SK-MEL-5 (cell line): Measurements from ENCODE around the gene TBXAS1. TPM values are rescaled to one million over a fixed set of nuclear protein-coding genes. Genes with fewer than 3 reads are reported as not detected.
A peak's percentile ranks its signal among the peaks of the same experiment; 100 is the strongest.
"Not testable (repeated sequence)": the region's sequence is repeated elsewhere in the genome, so short reads cannot be mapped to it uniquely, and the experiment has no call there.

Experiments
- DNase-seq: peaks from one replicate; pipeline ENCODE4 v3.0.0-alpha.2; 2016; ENCODE audit warnings: low read depth, low spot score
- in situ Hi-C: cut with HindIII; loops from 2 replicates; pipeline ENCODE4 v1.10.0; 2016; ENCODE audit warnings: low sequenced_read_pairs, high pct_unique_total_duplicates, low pct_unique_long_range_greater_than_20kb
- total RNA-seq: library from RNA; depleted of rRNA; stranded (reverse); fragments of >200 nt; shearing (Covaris generic); gene quantifications from 2 replicates; pipeline ENCODE4 v1.2.3, GENCODE V29; 2014

The TBXAS1 gene
- total RNA-seq, 1 experiment from 2014 or later: 3.4 TPM

DNA sequence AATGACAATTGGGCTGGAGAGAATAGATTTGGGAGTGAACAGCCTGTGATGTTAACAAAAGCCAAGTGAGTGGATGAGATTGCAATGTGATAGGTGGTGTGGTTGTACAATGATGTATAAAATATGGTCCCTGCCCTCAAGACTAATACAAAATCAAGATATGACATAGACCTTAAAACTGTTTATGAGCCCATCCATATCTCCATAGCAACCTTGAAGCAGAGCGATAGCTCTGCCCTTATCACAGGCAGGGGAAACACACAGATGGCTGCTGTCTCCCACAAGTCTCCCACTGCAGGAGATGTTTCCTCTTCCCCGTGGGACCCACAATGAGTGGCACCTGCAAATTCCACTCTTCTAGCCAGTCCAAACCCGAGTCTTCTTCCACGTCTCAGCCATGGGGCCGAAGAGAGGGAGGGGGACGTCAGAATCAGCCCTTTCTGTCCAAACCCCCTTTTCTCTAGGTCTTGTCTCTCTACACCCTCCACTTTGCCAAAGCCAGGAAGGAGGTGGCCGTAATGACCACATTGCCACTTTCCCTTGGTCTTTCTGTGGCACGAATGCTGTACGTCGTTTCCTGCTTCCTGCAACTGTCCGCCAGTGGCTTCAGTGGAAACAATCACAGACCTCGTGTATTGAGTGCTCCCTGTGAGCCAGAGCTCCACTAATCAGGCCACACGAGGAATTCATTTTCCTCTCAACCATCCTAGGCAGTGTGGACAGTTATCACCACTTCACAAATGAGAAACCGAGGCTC lies 7.5 kb upstream of the TBXAS1 start:
- in situ Hi-C loops: no loop called here
- no peak for DNase-seq

GRCh38 chr7:139822855-139823254 lies 6.2 kb upstream of the TBXAS1 start:
- DNase-seq: no peak
- in situ Hi-C loops: no loop called here

- no peak for DNase-seq
- in situ Hi-C loops: no loop called here
Measured at GRCh38 chr7:139823959-139824521, 5.0 kb upstream of the TBXAS1 start.

- in situ Hi-C loops: no loop called here
- no peak for DNase-seq
Measured at GRCh38 chr7:139825666-139826290, 3.3 kb upstream of the TBXAS1 start.

DNA sequence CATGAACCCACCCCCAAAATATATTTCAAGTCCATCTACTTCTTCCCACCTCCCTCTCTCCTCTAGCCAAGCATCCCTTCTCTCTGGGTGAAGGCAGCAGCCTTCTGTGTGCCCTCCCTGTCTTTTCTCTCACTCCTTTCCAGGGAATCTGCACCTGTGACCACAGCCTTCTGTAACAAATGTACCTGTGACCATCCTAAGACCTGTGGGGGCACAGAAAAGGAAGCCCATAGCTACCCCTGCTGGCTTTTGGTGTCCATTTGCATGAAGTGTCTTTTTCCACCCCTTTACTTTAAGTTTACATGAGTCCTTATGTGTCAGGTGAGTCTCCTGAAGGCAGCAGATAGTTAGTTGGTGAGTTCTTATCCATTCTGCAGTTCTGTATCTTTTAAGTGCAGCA lies 2.0 kb upstream of the TBXAS1 start:
- in situ Hi-C loops: no loop called here
- peak; percentile 40 for DNase-seq

DNA sequence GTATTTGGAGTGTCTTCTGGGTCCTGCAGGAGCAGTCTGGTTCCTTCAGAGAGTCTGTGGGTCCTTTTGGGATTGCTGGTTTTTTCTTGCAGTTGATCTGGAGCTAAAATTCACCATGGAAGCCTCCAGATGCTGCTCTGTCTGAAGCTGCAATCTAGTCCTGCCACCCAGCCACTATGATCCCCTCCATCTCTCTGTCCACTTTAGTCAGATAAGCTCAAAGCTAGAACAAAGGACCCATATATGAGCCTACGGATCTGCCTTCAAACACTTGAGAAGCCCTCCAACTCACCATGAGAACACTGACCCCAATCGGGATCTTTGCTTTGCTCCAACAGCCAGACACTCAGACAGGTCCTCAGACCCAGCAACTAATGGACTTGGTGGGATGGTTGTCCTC lies 618 bp upstream of the TBXAS1 start:
- no peak for DNase-seq
- in situ Hi-C loops: no loop called here

DNA sequence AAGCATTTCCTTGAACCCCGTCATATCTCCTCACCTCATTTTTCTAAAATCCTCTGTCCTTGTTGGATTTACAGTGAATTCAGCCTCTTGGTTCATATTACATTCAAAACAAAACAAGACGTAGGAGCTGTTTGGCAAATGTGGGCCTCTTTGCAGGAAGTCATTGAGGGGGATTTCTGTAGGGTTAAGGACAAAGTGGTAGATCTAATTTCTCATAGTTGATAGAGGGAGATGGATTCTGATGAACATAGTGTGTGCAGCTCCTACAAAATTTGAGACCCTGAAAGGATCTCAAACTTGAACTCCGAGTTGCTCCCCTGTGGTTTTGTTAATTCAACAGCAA lies 682 bp downstream of the TBXAS1 start:
- in situ Hi-C loops: no loop called here
- no peak for DNase-seq

- in situ Hi-C loops: no loop called here
- DNase-seq: no peak
Measured at GRCh38 chr7:139830292-139830691, 1.2 kb downstream of the TBXAS1 start.

DNA sequence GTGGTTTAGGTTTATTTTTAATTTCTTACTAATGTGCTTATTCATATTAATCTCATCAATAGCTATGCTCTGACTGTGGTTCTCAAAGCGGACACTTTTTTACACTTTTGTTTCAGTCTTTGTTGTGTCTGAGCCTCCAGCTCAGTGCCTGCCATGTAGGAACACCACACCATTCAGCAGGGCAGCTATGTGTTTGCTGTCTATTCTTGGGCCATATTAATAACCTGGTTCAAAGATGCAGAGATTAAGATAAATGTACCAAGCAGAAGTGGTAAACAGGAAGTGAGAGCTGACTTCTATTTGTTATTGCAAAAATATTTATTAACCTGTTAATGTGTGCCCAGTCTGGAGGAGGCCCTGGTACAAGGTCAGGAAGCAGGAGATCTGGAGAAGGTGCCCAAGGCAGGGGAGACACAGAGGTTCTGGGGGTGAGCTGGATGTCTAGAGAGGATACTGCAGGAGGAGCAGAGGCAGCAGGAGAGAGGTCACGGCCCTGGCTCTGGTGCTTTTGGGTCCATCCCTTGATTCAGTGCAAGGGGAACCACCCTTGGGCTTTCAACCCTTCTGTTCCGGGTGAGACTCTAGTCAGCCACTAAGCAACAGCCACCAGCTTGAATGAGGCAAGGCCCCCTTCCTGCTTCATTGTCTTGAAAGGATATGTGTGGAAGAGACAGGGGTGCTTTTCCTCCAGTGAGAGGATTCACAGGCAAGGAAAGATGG lies 1.9 kb downstream of the TBXAS1 start:
- DNase-seq: no peak
- in situ Hi-C loops: no loop called here

DNA sequence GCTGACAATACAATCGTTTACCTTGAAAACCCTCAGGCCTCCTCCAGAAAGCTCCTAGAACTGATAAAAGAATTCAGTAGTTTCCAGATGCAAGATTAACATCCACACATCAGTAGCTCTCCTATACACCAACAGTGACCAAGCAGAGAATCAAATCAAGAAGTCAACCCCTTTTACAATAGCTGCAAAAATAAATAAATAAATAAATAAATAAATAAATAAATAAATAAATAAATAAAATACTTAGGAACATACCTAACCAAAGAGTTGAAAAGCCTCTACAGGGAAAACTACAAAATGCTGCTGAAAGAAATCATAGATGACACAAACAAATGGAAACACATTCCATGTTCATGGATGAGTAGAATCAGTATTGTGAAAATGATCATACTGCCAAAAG lies 6.8 kb downstream of the TBXAS1 start:
- in situ Hi-C loops, DNase-seq: not testable (repeated sequence)

DNA sequence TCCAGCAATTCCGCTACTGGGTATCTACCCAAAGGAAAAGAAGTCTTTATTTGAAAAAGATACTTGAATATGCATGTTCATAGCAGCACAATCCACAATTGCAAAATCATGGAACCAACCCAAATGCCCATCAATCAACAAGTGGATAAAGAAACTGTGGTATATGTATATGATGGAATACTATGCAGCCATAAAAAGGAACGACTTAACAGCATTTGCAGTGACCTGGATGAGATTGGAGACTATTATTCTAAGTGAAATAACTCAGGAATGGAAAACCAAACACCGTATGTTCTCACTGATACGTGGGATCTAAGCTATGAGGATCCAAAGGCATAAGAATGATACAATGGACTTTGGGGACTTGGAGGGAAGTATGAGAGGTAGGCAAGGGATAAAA lies 8.2 kb downstream of the TBXAS1 start:
- DNase-seq, in situ Hi-C loops: not testable (repeated sequence)

- in situ Hi-C loops: no loop called here
Measured at GRCh38 chr7:139838276-139838675, 9.2 kb downstream of the TBXAS1 start.

DNA sequence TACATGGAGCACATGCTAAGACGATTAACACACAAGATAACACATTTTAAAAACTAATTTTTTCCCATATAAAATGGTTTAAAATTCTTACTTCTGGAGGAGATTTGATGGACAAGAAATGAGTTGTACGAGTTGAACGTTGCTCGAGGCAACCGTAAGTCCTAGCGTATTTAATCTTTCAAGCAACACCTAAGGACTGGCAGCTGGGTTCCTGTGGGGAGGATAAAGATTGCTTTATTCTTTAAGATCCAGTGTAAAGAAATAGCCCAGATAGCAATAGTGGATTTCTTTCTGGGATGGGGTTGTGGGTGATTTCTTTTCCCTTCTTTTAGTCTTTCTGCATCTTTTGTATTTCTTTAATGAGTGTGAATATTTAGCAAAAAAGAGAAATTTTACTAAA lies 9.8 kb downstream of the TBXAS1 start:
- in situ Hi-C loops: no loop called here
- DNase-seq: no peak

More at GRCh38 chr7:139838276-139838675, 9.2 kb downstream of the TBXAS1 start:
- peak; percentile 43 for DNase-seq

GRCh38 chr7:139840776-139841175 lies 11.7 kb downstream of the TBXAS1 start:
- no peak for DNase-seq
- in situ Hi-C loops: no loop called here

DNA sequence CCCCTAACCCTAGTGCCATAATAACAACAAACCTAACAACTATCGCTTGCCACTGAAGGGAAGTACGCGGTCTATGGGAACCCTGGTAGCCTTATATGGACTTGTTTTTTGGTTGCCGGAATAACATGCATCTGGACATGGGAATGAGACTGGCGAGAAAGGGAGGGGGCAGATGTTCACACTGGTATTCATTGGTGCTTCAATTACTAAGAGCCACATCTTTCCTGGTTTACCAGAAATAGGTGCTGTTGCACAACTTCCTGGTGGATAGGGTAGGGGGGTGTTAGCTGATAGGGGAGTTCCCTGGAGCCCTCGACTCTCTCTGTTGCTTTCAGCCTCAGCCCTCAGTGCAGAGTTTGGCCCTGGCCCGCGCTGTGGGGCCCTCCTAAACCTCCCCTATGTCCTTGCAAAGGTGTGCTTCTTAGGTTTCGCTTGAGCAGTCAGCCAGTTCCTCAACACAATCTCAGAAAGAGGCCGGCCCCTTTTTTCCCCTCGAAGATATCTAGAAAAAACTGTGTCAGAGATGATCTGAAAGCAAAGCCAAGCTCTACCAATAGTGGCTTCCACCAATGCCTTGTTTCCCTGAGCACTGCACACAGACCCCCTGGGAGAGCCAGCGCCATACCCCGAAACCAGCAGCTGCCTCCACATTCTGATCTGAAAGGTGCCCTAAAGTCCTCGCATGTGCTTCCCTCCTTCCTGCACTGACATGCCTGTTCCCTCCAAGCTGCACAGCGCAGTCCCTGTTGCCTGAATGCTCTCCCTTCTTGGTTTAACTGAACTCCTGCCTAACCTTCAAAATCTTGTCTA lies 13.5 kb downstream of the TBXAS1 start:
- DNase-seq: no peak
- in situ Hi-C loops: no loop called here

DNA sequence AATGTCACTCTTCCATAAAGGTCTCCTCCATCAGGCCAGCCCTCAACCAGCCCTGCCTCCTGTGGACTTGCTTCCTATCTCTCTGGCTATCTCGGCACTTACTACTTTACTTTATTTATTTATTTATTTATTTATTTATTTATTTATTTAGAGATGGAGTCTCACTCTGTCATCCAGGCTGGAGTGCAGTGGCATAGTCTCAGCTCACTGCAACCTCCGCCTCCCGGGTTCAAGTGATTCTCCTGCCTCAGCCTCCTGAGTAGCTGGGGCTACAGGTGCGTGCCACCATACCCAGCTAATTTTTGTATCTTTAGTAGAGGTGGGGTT lies 14.1 kb downstream of the TBXAS1 start:
- in situ Hi-C loops, DNase-seq: not testable (repeated sequence)

DNA sequence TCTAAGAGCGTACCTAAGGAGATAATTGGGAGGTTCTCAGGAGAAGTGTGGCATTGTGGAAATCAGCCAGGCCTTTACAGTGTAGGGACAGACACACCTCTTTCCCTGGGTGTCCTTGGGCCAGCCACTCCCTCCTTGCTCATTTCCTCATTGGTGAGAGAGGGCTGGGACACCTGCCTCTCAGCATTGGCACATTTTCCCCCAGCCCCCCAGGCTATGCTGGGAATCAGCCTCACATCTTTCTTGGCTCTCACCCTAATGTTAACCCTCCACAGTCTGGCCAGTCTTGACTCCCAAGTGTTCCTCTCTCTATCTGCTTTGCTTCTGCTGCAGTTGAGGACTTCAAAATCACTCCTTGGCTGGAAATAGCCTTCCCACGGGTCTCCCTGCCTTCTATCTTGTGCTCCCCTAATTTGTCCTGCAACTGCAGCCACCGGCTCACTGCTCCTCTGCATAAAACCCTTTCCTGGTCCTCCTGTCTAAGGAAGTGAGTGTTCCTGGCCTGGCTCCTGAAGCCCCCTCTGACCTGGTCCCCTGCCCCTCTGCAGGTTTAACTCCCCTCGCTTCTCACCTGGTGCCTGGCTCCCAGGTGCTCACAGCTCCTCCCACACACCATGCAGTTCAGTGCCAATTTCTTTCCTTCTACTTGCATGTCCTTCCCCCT lies 15.8 kb downstream of the TBXAS1 start:
- no peak for DNase-seq
- in situ Hi-C loops: no loop called here
